Caco-2 (cell line): Measurements from ENCODE around the gene HOXD11. TPM values are rescaled to one million over a fixed set of nuclear protein-coding genes. Genes with fewer than 3 reads are reported as not detected.
A peak's percentile ranks its signal among the peaks of the same experiment; 100 is the strongest.

ENCODE experiments used
- BruUV-seq: library from RNA; stranded (reverse); fragments of 400-500 nt; replicated peaks from 2 replicates; lab custom pipeline; 2021; lab: Mats Ljungman, UMichigan
- CTCF ChIA-PET: fragments of 300-600 bp; sonication (Branson Sonifier 250); formaldehyde crosslinking; loops from one replicate; lab custom pipeline; 2022; ENCODE audit warnings: antibody characterized with exemption; lab: Charles Lee
- POLR2A ChIA-PET: fragments of 300-600 bp; sonication (Branson Sonifier 250); formaldehyde crosslinking; loops from one replicate; lab custom pipeline; 2022; ENCODE audit warnings: antibody characterized with exemption; lab: Charles Lee
- DNase-seq, 2 experiments: peaks; one replicate each; pipeline versions ENCODE4 v3.0.0 to v3.0.0-alpha.2; 2020 to 2022
- H3K27me3 ChIP-seq: replicated peaks from 2 replicates; pipeline ENCODE4 v1.6.0; 2011; ENCODE audit warnings: low read length; ENCODE audit not compliant: control insufficient read depth, insufficient read depth
- H3K36me3 ChIP-seq: 2 replicates; pipeline ENCODE4 v1.5.1; 2011; ENCODE audit warnings: low read length; ENCODE audit not compliant: control insufficient read depth, insufficient read depth
- H3K4me1 ChIP-seq: fragments of 250-450 bp; sonication (Bioruptor Pico); 2 replicates; pipeline ENCODE4 v1.5.1; 2020; ENCODE audit warnings: mild to moderate bottlenecking
- H3K4me3 ChIP-seq: 2 replicates; pipeline ENCODE4 v1.5.1; 2011; ENCODE audit warnings: low read depth, mild to moderate bottlenecking, control low read depth, low read length
- H3K9me3 ChIP-seq: fragments of 250-450 bp; sonication (Bioruptor Pico); 2 replicates; pipeline ENCODE4 v1.5.1; 2020; ENCODE audit warnings: mild to moderate bottlenecking, moderate library complexity
- H3K27ac Mint-ChIP-seq: one replicate; pipeline ENCODE4 v1.8.0; 2022; ENCODE audit warnings: mixed read lengths; ENCODE audit not compliant: unreplicated experiment
- H3K27me3 Mint-ChIP-seq: one replicate; pipeline ENCODE4 v1.8.0; 2022; ENCODE audit warnings: mixed read lengths; ENCODE audit not compliant: insufficient read depth, unreplicated experiment
- H3K36me3 Mint-ChIP-seq: one replicate; pipeline ENCODE4 v1.8.0; 2022; ENCODE audit warnings: mild to moderate bottlenecking, mixed read lengths; ENCODE audit not compliant: insufficient read depth, unreplicated experiment
- H3K4me1 Mint-ChIP-seq: one replicate; pipeline ENCODE4 v1.8.0; 2022; ENCODE audit warnings: low read depth, mixed read lengths; ENCODE audit not compliant: unreplicated experiment
- H3K4me3 Mint-ChIP-seq: one replicate; pipeline ENCODE4 v1.8.0; 2022; ENCODE audit warnings: mild to moderate bottlenecking, moderate library complexity, mixed read lengths; ENCODE audit not compliant: unreplicated experiment
- H3K9me3 Mint-ChIP-seq: one replicate; pipeline ENCODE4 v1.8.0; 2022; ENCODE audit warnings: mixed read lengths; ENCODE audit not compliant: unreplicated experiment
- CTCF ChIP-seq, 2 experiments: fragments of 200-600 bp in 1 of 2; IDR thresholded peaks; 1 replicate in 1 of 2; 2 replicates in 1 of 2; pipeline versions ENCODE4 v1.5.1 to v1.8.0; 2011 to 2022; ENCODE audit warnings: antibody characterized with exemption in 1 of 2, control low read depth in 1 of 2, inconsistent platforms in 1 of 2, low read depth in 1 of 2, low read length in 1 of 2, mild to moderate bottlenecking in 1 of 2, moderate library complexity in 1 of 2; ENCODE audit not compliant: insufficient read depth in 1 of 2, severe bottlenecking in 1 of 2, unreplicated experiment in 1 of 2
- intact Hi-C: fragments of 100-400 bp; cut with micrococcal nuclease; formaldehyde crosslinking; loops from one replicate; pipeline ENCODE4 v1.10.0; 2022; ENCODE audit not compliant: unreplicated experiment
- total RNA-seq: library from RNA; stranded (reverse); gene quantifications from 2 replicates; pipeline ENCODE4 v1.2.3, GENCODE V29; 2022

HOXD11 gene
- total RNA-seq, 1 experiment from 2014 or later: not detected

DNA sequence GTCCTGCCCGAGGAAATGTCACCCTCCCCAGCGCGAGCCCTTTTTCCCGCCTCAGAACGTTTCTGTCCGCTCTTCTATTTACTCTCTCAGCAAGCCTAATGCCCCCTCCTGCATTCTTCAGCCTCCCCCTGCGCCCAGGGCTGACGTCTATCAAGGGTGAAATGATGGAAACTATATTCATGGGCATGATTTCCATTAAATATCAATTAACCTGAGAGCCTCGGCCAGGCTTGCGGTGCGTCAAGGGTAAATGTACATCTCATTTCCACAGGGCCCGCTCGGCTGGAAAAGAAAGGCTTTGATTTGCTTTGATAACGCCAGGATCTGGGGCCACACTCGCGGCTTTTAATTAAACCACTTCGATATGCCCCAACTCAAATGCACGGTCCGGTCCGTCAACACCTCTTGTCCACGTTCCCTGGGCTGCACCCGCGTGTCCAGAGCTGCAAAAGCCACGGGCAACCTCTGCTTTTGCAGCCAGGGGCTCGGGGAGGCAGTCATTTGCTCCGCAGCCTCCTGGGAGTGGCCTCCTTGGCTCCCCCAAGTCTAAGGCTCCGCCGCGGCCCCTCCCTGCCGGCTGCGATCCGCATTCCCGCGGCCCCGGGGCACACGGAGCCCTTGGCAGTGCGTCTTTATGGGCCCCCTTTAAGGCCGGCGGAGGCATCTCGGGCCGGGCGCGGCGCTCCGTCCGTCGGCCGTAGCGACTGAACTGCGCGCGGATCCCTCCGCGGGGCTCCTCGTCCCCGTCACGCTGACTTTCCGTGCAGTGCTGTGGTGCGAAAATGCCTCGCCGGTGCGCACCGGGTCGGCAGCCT is 22.1 kb downstream of the HOXD11 start, which contains the start of gene HOXD8:
HOXD8 (plus strand) TSS at position 724 of the 815 bp plus-strand sequence. CDS start 662 bp downstream, outside the sequence.
- TF ChIP-seq CTCF (IDR thresholded peaks at IDR 0.05; ENCODE audit: insufficient read depth in 1 of 2, low read depth in 1 of 2, low read length in 1 of 2, severe bottlenecking in 1 of 2, unreplicated experiment in 1 of 2): no peak
- H3K27me3 ChIP-seq: peaks cover 16% of the 10 kb centered on the region
- peak; percentile 52 to 53 for DNase-seq

DNA sequence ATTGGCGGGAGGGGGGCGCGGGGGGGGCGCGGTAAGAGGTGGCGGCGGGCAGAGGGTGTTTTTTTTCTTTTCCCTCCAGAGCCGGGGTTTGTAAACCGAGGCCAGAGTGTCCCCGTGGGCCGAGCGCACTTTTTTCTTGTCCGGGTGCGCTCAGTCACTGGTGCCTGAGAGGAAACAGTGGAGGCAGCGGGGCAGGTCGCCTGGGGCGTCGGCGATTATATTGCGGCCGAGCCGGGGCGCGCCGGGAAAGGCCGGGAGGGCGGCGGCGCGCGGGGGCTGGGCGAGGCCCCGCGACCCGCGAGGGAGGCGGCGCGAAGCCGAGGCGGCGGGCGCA is 22.7 kb downstream of the HOXD11 start:
- Mint-ChIP-seq H3K36me3 (no peaks in the 10 kb centered on the region), H3K27ac (no peak overlapping the region), H3K9me3 (no peaks in the 10 kb centered on the region), H3K4me1 (peaks cover 29% of the 10 kb centered on the region), H3K4me3 (peak overlapping the region; percentile 66), H3K27me3 (peaks cover 64% of the 10 kb centered on the region)
- Histone ChIP-seq H3K27me3 (peaks cover 17% of the 10 kb centered on the region), H3K9me3 (no peaks in the 10 kb centered on the region), H3K36me3 (no peaks in the 10 kb centered on the region), H3K4me3 (peak overlapping the region; percentile 32), H3K4me1 (peaks cover 25% of the 10 kb centered on the region)
- TF ChIP-seq CTCF (IDR thresholded peaks at IDR 0.05; ENCODE audit: insufficient read depth in 1 of 2, low read depth in 1 of 2, low read length in 1 of 2, severe bottlenecking in 1 of 2, unreplicated experiment in 1 of 2): no peak
- DNase-seq: no peak
- POLR2A ChIA-PET: no interaction called here
- CTCF ChIA-PET: no interaction called here
- BruUV-seq: no TSS peak
- intact Hi-C loops: loop anchor here (10.0 kb wide), 2 partner anchors 255 to 685 kb away; no protein-coding TSS in a partner anchor

More for the DNA sequence above, 22.1 kb downstream of the HOXD11 start, which contains the start of gene HOXD8:
- Mint-ChIP-seq H3K4me3 (peak within 1 kb of the TSS; percentile 66), H3K9me3 (no peaks in the 10 kb centered on the region), H3K27ac (no peak within 1 kb of the TSS), H3K4me1 (peaks cover 29% of the 10 kb centered on the region), H3K36me3 (no peaks in the 10 kb centered on the region), H3K27me3 (peaks cover 65% of the 10 kb centered on the region)
- no peaks in the 10 kb centered on the region for H3K9me3 ChIP-seq
- H3K4me3 ChIP-seq: peak within 1 kb of the TSS; percentile 32
- BruUV-seq: no TSS peak
- CTCF ChIA-PET: interaction anchor here (4.0 kb wide), 1 partner anchor 327 kb away, joined by 64 read pairs; no protein-coding TSS in a partner anchor
- intact Hi-C loops: loop anchor here (10.0 kb wide), 2 partner anchors 256 to 686 kb away; no protein-coding TSS in a partner anchor
- H3K4me1 ChIP-seq: peaks cover 25% of the 10 kb centered on the region
- H3K36me3 ChIP-seq: no peaks in the 10 kb centered on the region
- POLR2A ChIA-PET: no interaction called here

- H3K9me3 Mint-ChIP-seq: no peaks in the 10 kb centered on the region
- H3K27me3 ChIP-seq: peaks cover 17% of the 10 kb centered on the region
- DNase-seq: peak in 1 of 2 experiments; percentile 42
- peak overlapping the region; percentile 32 for H3K4me3 ChIP-seq
- no peaks in the 10 kb centered on the region for H3K36me3 ChIP-seq
- BruUV-seq: no TSS peak
- H3K4me1 ChIP-seq: peaks cover 25% of the 10 kb centered on the region
- peak overlapping the region; percentile 66 for H3K4me3 Mint-ChIP-seq
- H3K4me1 Mint-ChIP-seq: peaks cover 29% of the 10 kb centered on the region
- peaks cover 66% of the 10 kb centered on the region for H3K27me3 Mint-ChIP-seq
- ChIA-PET POLR2A (interaction anchor here (0.6 kb wide), 1 partner anchor 445 kb away, joined by 4 read pairs; no protein-coding TSS in a partner anchor), CTCF (interaction anchor here (1.1 kb wide), 1 partner anchor 424 kb away, joined by 4 read pairs; no protein-coding TSS in a partner anchor)
- H3K27ac Mint-ChIP-seq: no peak overlapping the region
- intact Hi-C loops: no loop called here
- H3K36me3 Mint-ChIP-seq: no peaks in the 10 kb centered on the region
- TF ChIP-seq CTCF (IDR thresholded peaks at IDR 0.05; ENCODE audit: insufficient read depth in 1 of 2, low read depth in 1 of 2, low read length in 1 of 2, severe bottlenecking in 1 of 2, unreplicated experiment in 1 of 2): no peak
- no peaks in the 10 kb centered on the region for H3K9me3 ChIP-seq
Observed at GRCh38 chr2:176130147-176130956, 23.3 kb downstream of the HOXD11 start.
